ENCODE data around the gene STPG4. TPM values are rescaled to one million over a fixed set of nuclear protein-coding genes. Genes with fewer than 3 reads are reported as not detected.

Gene STPG4
- total RNA-seq, 1 donor from 2014 or later, result not detected

- intact Hi-C loops (cut with DNase I), result no loop called here
- no peak for DNase-seq (ENCODE audit: low spot score)
Observed at GRCh38 chr2:47076586-47077441, 78.3 kb downstream of the STPG4 start.

GRCh38 chr2:47076126-47076506 lies 79.0 kb downstream of the STPG4 start:
- intact Hi-C loops (cut with DNase I), result no loop called here
- no peak for DNase-seq (ENCODE audit: low spot score)

GRCh38 chr2:47075361-47076125 lies 79.6 kb downstream of the STPG4 start:
- intact Hi-C loops (cut with DNase I), result no loop called here
- DNase-seq (ENCODE audit: low spot score), result no peak

- intact Hi-C loops (cut with DNase I), result no loop called here
- DNase-seq (ENCODE audit: low spot score), result no peak
Observed at GRCh38 chr2:47074691-47075090, 80.4 kb downstream of the STPG4 start.

- intact Hi-C loops (cut with DNase I), result no loop called here
- DNase-seq (ENCODE audit: low spot score), result no peak
Observed at GRCh38 chr2:47073641-47074040, 81.5 kb downstream of the STPG4 start.

- DNase-seq (ENCODE audit: low spot score), result no peak
- intact Hi-C loops (cut with DNase I), result no loop called here
Observed at GRCh38 chr2:47073217-47073616, 81.9 kb downstream of the STPG4 start.

- DNase-seq (ENCODE audit: low spot score), result no peak
- intact Hi-C loops (cut with DNase I), result no loop called here
Observed at GRCh38 chr2:47072728-47073191, 82.3 kb downstream of the STPG4 start.

- DNase-seq (ENCODE audit: low spot score), result peak; percentile 91
- intact Hi-C loops (cut with DNase I), result no loop called here
Observed at GRCh38 chr2:47072018-47072691, 83.0 kb downstream of the STPG4 start.

GRCh38 chr2:47070920-47071824 lies 83.9 kb downstream of the STPG4 start:
- peak; percentile 80 for DNase-seq (ENCODE audit: low spot score)
- intact Hi-C loops (cut with DNase I), result no loop called here

GRCh38 chr2:47070155-47070919 lies 84.8 kb downstream of the STPG4 start:
- no peak for DNase-seq (ENCODE audit: low spot score)
- intact Hi-C loops (cut with DNase I), result no loop called here

GRCh38 chr2:47069628-47070154 lies 85.4 kb downstream of the STPG4 start:
- DNase-seq (ENCODE audit: low spot score), result peak; percentile 91
- intact Hi-C loops (cut with DNase I), result no loop called here

GRCh38 chr2:47068981-47069627 lies 86.0 kb downstream of the STPG4 start:
- no peak for DNase-seq (ENCODE audit: low spot score)
- intact Hi-C loops (cut with DNase I), result no loop called here

- DNase-seq (ENCODE audit: low spot score), result no peak
- intact Hi-C loops (cut with DNase I), result no loop called here
Observed at GRCh38 chr2:47067788-47068407, 87.2 kb downstream of the STPG4 start.

- intact Hi-C loops (cut with DNase I), result no loop called here
- DNase-seq (ENCODE audit: low spot score), result no peak
Observed at GRCh38 chr2:47065771-47066380, 89.2 kb downstream of the STPG4 start.

GRCh38 chr2:47065343-47065742 lies 89.8 kb downstream of the STPG4 start:
- no peak for DNase-seq (ENCODE audit: low spot score)
- intact Hi-C loops (cut with DNase I), result no loop called here

GRCh38 chr2:47064106-47064505 lies 91.0 kb downstream of the STPG4 start:
- DNase-seq (ENCODE audit: low spot score), result no peak
- intact Hi-C loops (cut with DNase I), result no loop called here

GRCh38 chr2:47063538-47063930 lies 91.6 kb downstream of the STPG4 start:
- intact Hi-C loops (cut with DNase I), result no loop called here
- no peak for DNase-seq (ENCODE audit: low spot score)

Measured in cardiac septum (tissue), 1 donor.